HL-60 (cell line): Measurements from ENCODE around the gene ARHGAP10.

Source experiments
- DNase-seq, 2 experiments: peaks; one replicate each; pipeline ENCODE4 v3.0.0-alpha.2; 2010 to 2020; ENCODE audit warnings: low read depth in 1 of 2, low spot score in 1 of 2
- H3K27ac ChIP-seq: fragments of 250-450 bp; sonication (Bioruptor Pico); replicated peaks from 2 replicates; pipeline ENCODE4 v1.5.1; 2020; ENCODE audit warnings: mild to moderate bottlenecking, moderate library complexity
- H3K27me3 ChIP-seq: fragments of 250-450 bp; sonication (Bioruptor Pico); 2 replicates; pipeline ENCODE4 v1.5.1; 2021; ENCODE audit warnings: mild to moderate bottlenecking, moderate library complexity; ENCODE audit not compliant: insufficient read depth, poor library complexity, severe bottlenecking
- H3K4me3 ChIP-seq: replicated peaks from 2 replicates; pipeline ENCODE4 v1.5.1; 2011; ENCODE audit warnings: mild to moderate bottlenecking, control low read depth, low read length; ENCODE audit not compliant: insufficient read depth
- GABPA ChIP-seq: IDR thresholded peaks from 2 replicates; pipeline ENCODE4 v1.6.1; 2012; ENCODE audit warnings: low read depth
- POLR2AphosphoS5 ChIP-seq: IDR thresholded peaks from 2 replicates; pipeline ENCODE4 v1.6.1; 2012; ENCODE audit warnings: low read depth
- SPI1 ChIP-seq: IDR thresholded peaks from 2 replicates; pipeline ENCODE4 v1.6.1; 2012; ENCODE audit warnings: low read depth, mild to moderate bottlenecking, borderline replicate concordance
- TF ChIP-seq, protein P1 (sequence below): IDR thresholded peaks from one replicate; pipeline ENCODE4 v1.5.1; 2011; ENCODE audit warnings: low read length, control low read depth, inconsistent platforms; ENCODE audit not compliant: insufficient read depth
- TF ChIP-seq, protein P2 (sequence below): IDR thresholded peaks from 2 replicates; pipeline ENCODE4 v1.6.1; 2012; ENCODE audit warnings: low read depth; ENCODE audit not compliant: insufficient replicate concordance

ARHGAP10 gene

DNA sequence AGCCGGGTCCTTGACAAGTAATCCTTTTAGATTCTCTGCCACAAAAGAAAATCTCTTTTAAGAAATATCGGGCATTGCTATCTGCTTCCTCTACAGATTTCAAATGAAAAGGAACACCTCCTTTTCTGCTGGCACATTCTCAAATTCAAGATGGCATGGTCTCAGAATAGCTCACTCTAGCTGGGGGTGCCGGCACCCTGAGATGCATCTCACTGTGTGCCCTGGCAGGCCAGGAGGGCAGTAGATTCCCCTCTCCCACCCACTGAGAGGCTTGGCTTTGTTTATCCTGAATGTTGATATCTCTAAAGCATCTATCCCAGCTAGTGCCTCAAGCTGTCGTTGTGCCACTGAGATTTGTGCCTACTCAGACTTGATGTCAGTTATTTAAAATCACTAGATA lies 319.5 kb downstream of the ARHGAP10 start:
- Histone ChIP-seq H3K4me3 (no peak overlapping the region), H3K27me3 (no peaks in the 10 kb centered on the region), H3K27ac (no peak overlapping the region)
- no peak for TF ChIP-seq GABPA
- TF ChIP-seq, protein P1, sequence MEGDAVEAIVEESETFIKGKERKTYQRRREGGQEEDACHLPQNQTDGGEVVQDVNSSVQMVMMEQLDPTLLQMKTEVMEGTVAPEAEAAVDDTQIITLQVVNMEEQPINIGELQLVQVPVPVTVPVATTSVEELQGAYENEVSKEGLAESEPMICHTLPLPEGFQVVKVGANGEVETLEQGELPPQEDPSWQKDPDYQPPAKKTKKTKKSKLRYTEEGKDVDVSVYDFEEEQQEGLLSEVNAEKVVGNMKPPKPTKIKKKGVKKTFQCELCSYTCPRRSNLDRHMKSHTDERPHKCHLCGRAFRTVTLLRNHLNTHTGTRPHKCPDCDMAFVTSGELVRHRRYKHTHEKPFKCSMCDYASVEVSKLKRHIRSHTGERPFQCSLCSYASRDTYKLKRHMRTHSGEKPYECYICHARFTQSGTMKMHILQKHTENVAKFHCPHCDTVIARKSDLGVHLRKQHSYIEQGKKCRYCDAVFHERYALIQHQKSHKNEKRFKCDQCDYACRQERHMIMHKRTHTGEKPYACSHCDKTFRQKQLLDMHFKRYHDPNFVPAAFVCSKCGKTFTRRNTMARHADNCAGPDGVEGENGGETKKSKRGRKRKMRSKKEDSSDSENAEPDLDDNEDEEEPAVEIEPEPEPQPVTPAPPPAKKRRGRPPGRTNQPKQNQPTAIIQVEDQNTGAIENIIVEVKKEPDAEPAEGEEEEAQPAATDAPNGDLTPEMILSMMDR = no peak
- no peak for TF ChIP-seq SPI1
- TF ChIP-seq, protein P2, sequence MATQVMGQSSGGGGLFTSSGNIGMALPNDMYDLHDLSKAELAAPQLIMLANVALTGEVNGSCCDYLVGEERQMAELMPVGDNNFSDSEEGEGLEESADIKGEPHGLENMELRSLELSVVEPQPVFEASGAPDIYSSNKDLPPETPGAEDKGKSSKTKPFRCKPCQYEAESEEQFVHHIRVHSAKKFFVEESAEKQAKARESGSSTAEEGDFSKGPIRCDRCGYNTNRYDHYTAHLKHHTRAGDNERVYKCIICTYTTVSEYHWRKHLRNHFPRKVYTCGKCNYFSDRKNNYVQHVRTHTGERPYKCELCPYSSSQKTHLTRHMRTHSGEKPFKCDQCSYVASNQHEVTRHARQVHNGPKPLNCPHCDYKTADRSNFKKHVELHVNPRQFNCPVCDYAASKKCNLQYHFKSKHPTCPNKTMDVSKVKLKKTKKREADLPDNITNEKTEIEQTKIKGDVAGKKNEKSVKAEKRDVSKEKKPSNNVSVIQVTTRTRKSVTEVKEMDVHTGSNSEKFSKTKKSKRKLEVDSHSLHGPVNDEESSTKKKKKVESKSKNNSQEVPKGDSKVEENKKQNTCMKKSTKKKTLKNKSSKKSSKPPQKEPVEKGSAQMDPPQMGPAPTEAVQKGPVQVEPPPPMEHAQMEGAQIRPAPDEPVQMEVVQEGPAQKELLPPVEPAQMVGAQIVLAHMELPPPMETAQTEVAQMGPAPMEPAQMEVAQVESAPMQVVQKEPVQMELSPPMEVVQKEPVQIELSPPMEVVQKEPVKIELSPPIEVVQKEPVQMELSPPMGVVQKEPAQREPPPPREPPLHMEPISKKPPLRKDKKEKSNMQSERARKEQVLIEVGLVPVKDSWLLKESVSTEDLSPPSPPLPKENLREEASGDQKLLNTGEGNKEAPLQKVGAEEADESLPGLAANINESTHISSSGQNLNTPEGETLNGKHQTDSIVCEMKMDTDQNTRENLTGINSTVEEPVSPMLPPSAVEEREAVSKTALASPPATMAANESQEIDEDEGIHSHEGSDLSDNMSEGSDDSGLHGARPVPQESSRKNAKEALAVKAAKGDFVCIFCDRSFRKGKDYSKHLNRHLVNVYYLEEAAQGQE = no peak
- TF ChIP-seq POLR2AphosphoS5 = no peak
- DNase-seq = no peak

DNA sequence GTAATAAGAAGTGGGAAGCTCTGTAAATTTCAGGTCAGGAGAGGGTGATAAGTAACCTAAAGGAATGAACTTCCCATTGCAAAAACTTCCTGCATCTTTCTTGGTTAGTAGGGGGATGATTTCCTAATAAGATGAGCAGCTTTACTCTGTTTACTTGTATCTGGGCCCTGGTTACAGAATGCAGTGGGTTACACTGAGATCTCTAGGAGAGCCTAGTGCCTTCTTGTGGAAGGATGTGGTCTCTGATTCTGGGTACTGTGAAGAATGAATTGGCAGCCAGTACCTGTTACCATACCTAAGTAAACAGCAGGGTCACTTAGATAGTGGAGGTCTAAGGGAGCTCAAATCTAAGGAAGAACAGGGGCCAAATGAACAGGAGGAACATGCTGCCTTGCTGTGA lies 320.6 kb downstream of the ARHGAP10 start:
- DNase-seq = no peak
- Histone ChIP-seq H3K27ac (no peak overlapping the region), H3K4me3 (no peak overlapping the region), H3K27me3 (no peaks in the 10 kb centered on the region)
- TF ChIP-seq POLR2AphosphoS5 (no peak), GABPA (no peak), SPI1 (no peak)
- TF ChIP-seq, protein P1 = no peak
- TF ChIP-seq, protein P2 = no peak

DNA sequence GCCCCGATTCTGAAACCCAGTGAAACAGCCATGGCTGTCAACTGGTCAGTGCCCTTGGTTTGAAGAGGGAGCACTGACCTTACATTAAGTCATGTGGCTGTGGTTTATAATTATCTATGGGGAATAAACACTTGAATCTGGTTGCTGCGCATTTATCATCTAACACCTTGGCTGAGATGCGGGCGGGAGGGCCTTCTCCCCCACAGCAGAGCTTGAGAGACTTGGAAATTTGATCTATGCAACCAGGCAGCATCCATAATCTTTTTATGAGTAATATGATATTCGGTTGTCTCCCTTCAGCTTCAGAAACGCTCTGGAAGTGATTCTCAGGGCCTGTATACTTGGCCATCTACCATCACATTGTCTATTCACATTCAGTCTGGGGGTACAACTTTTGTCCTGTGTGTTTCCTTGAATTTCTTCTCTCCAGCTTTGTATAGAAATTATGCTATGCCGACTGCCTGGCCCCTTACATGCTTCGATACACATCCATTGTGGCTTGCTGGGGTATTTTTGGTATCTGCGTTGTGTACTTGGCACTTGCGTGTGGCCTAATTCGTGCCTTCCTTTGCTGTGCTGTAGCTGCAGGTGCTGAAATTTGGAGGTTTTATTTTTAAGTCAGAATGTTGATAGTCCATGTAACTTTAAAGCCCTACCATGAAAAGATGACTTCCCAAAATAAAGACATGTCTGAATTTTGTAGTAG lies 321.6 kb downstream of the ARHGAP10 start:
- Histone ChIP-seq H3K4me3 (no peak overlapping the region), H3K27ac (no peak overlapping the region), H3K27me3 (no peaks in the 10 kb centered on the region)
- DNase-seq = no peak
- no peak for TF ChIP-seq SPI1
- no peak for TF ChIP-seq POLR2AphosphoS5
- no peak for TF ChIP-seq GABPA
- TF ChIP-seq, protein P1 = no peak
- TF ChIP-seq, protein P2 = no peak
